Right lobe of liver (tissue), 4 donors: Measurements from ENCODE around the gene DCDC2C.

Experiments used
- CTCF ChIP-seq, 4 donors: fragments of 200-600 bp in 3 of 4; fragments of 450-650 bp in 1 of 4; IDR thresholded peaks; one replicate each; pipeline versions ENCODE4 v1.5.1 to v1.8.0; 2016 to 2022; ENCODE audit warnings: antibody characterized with exemption in 4 of 4, mild to moderate bottlenecking in 2 of 4
- POLR2A ChIP-seq: fragments of 450-650 bp; IDR thresholded peaks from one replicate; pipeline ENCODE4 v1.6.1; 2017; ENCODE audit warnings: antibody characterized with exemption, mild to moderate bottlenecking
- donor health status: DM: no; HTN: no; CAD: no.
- donor health status: DM: no; HTN: no; CAD: no.
- donor health status: DM: no; HTN: yes; CAD: no.

- TF ChIP-seq POLR2A (no peak), CTCF (IDR thresholded peaks at IDR 0.05) (no peak)
These were observed 42.5 kb downstream of the DCDC2C start for GRCh38 chr2:3745920-3746319.
